GM15510 (cell line): ENCODE data around the gene SLN.

Source experiments
- POLR2A ChIP-seq: IDR thresholded peaks from 3 replicates; pipeline ENCODE4 v1.6.1; 2011; ENCODE audit warnings: borderline replicate concordance; ENCODE audit not compliant: insufficient read length; ENCODE audit errors: extremely low read depth

Gene SLN

DNA sequence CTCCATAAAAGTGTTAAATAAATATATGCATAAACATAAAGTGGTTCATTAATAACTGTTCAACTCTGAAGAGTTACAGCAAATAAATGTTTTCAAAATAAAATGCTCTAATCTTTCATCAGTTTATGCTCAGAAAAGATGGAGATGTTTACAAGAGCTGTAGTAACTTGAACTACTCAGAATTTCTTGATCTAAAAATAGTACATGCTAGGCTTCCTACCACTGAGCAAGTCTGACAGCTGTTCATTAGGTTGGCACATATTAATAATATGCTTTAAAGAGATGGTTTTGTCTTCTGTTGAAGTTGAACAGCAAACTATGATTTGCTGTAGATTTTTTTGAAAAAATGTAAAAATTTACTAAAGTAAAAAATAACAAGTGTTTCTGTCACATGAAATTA lies 10.8 kb upstream of the SLN start:
- no peak for TF ChIP-seq POLR2A

DNA sequence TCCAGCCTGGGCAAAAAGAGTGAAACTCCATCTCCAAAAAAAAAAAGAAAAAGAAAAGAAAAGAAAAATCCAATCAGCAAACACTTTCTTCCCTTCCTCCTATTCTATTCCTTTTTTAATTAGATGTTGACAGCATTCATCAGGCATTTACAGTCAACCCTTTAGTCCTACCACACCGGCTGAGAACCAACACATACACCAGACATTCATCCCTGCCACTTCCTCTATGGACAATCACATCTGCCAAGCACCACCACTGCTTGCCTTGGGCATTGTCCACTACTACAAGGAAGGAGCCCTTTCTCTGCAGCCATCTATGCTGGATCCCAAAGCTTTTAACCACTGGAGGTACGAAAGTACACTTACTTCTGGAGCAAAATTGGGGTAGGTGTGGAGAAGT lies 9.4 kb upstream of the SLN start:
- TF ChIP-seq POLR2A, result no peak

DNA sequence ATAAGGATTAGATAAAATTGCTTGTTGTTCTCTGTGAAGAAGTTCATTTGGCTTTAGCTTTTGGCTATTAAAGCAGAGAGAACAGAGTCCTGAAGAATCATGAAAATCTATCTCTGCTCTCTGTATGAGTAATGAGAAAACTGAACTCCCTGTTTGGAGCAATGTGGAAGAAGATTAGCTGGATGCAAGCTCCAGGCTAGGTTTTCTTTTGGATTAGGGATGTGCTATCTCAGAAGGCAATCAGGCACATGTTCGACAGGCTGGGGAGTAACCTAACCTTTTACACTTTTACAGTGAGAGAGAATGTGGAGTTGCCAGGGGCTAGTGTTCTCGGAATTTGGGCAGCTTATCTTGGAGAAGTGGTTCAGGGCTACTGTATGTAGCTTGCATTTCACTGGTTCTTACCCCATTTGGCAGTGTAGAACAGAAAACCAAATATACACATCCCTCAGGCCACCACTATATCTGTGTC lies 8.5 kb upstream of the SLN start:
- TF ChIP-seq POLR2A, result no peak

DNA sequence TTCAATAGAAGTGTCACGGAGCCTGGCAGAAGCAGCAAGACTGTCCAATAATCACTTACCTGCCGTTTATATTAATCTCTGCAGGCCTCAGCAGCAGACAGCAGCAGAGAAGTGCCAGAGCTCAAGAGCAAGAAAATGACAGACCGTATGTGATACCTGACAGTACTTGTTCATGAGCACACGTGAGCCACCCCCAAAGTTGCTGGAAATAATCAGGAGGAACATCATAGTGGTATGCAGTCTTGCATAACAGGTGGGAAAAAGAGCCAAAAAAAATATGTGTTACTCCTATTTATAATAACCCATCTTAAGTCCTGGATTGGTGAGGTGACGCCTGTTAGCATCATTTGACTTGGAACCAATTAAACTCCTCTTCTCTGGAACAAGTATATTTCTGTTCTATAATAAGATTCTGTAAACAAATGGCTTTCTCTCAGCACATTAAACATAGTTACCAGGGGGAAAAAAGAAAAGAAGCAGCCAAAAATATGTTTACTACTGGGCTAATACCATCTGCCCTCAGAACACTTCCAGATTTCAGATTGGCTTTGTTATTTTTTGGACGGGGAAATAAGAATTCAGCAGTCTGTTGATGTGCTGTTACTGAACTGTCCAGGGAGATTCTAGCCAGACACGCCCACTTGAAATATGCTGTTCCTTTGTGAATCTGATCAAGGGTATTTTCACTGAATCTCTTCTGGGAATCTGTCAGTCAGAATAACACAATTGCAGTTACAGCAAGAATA lies 7.9 kb upstream of the SLN start:
- TF ChIP-seq POLR2A, result no peak

DNA sequence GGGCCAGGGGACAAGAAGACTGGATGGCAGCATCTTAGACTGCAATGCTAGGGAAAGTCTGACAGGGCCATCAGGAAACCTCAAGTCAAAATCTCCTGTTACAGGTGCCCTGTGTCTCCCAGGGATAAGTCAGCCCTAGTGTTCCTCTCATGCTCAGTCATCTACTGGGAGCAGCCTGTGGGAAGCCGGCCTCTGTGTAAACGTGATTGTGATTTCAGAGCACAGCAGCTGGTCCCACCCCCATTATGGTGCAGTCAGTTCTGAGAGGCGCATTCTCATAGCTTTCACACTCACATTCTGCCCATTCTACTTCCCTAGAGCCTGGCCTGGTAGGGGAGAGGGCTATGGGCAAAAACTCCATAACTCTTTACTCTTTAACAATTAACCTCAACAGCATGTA lies 7.2 kb upstream of the SLN start:
- no peak for TF ChIP-seq POLR2A

DNA sequence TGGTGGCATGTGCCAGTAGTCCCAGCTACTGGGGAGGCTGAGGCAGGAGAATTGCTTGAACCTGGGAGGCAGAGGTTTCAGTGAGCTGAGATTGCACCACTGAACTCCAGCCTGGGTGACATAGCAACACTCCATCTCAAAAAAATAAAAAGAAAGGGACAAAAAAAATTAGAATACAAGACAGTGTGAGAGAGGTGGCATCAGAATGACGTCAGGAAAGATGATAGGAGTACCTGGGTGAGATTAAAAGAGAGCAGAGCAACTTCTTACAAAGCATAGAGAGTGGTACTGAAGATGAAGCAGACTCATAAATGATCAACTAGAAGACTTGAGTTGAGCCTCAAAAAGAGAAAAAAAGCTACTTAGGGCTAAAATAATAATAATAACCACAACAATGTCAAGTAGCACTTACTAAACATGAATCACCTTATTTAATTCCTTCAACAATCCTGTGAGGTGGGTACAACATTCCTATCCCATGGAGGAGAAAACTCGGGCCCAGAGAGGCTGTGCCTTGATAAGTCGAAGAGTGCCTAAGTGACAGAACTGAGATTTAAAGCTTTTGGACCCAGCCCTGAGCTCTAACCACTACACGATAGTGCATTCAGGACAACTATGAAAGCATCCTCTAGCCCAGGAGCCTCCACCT lies 5.2 kb upstream of the SLN start:
- no peak for TF ChIP-seq POLR2A

DNA sequence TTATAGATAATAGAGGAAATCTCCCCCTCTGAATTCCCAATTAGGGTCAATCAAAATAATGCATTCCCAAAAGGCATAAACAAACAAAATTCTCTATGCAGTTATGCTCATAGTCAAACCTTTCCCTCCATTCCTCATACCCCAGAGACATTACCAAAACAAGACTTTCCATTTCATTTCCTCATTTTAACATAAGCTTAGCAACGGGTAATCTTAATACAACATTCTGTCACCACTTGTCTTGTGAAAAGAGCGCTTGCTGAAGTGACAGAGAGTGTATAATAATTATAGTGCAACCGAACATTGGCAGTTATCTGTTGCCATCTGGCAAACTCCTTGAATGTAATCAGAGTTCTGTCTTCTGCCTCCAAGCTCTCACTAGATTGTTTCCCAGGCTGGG lies 1.2 kb upstream of the SLN start:
- TF ChIP-seq POLR2A, result no peak

DNA sequence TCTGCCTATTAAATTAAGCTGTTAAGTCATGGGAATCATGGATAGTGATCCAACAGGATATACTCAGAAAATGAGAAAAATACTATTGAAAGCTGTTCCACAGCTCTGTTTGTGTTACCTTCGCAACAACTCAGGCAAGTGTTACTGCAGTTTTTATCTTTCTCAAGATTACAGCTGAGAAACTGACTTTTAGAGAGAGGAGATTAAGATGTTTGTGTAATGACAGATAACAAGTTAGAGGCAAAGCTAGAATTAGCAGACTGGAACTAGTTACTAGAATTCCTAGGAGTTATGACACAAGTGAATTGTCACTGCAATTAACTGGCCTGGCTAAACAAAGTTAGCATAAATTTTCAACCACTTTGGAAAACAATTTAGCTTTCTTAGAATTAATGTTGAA lies 1.6 kb downstream of the SLN start:
- TF ChIP-seq POLR2A, result no peak

DNA sequence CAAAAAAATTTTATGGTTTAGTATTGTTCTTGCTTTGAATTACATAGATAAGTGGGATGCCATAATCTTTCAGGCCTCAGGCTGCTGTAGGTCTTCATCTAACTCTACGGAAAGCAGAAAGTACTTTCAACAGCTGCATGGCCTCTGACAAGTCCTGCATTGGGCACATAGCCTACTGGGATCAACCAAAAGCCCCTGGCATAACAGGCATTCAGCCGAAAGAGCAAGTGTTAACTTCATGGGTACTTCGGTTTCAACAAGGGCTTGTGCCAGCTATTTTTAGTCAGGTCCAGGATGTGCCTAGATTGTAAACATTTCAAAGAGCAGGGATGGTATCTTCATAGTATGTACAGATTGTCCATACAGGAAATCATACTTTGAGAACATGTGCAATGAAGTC lies 3.1 kb downstream of the SLN start:
- TF ChIP-seq POLR2A, result no peak

DNA sequence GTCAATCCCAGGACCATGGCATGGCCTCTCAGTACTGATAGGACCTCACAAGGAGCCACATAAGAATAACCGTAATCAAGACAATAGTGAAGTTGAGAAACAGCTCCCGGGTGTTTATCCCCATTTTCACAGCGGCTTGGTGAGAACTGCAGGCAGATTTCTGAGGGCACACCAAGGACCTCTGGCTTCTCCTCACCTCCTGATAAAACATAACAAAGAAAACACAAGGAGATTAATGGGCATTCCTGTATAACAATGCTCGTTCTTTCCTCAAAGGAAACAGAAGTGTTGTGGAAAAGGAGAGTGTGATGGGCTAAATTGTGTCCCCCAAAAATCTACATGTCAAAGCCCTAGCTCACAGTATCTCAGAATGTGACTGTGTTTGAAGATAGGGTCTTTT lies 4.0 kb downstream of the SLN start:
- no peak for TF ChIP-seq POLR2A

DNA sequence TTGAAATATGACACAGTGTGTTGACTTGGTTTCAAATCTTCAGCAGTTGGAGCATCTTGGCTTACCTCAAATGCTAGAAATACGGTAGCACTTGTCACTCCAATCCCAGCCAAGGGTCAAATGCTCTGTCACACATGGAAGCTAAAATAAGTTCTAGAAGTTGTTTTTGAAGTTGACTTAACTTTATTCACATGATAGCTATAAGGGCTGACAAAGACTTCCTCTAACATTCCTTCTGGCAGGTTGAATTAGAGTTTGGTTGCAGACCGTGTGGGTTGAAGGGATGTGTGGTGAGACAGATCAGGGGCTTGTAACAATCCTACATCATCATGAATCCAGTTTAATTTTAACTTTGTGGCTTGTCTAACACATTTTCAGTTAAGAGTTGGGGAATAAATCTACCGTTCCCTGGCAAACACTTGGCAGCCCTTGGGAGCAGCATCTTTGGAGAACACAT lies 4.6 kb downstream of the SLN start:
- no peak for TF ChIP-seq POLR2A

DNA sequence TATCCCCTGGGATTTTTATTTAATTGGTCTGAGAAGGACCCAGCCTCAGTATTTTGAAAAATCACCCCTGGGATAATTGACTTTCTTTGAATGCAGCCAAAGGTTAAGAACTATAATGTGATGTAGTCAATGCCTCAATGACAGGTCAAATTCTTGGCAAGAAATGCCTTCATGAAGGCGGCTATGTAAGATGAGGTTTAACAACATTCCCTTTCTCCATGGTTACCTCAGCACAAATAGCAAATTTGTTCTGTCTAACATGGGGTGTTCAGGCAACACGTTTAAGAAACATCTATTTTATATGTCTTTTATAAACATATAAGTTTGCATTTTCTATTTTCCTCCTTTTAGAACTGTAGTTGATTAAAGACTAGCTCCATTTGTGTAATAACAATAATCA lies 5.3 kb downstream of the SLN start:
- no peak for TF ChIP-seq POLR2A

DNA sequence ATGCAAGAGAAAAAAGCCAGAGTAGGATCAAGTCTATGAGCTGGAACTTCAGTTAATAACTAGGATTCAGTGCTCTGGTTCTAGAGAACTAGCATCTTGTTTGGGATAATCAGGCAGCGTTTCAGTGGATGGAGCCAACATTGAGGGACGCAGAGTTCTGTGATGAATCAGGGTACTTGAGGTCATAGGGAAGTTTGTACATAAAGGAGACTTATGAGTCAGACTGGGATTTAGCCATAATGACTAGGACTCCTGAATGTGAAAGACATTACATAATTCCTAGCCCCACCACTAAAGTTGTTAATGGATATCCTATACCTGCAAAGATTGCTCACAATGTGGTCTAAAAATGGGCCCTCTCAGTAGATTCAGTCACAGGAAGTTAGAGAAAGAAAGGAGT lies 6.8 kb downstream of the SLN start:
- TF ChIP-seq POLR2A, result no peak

DNA sequence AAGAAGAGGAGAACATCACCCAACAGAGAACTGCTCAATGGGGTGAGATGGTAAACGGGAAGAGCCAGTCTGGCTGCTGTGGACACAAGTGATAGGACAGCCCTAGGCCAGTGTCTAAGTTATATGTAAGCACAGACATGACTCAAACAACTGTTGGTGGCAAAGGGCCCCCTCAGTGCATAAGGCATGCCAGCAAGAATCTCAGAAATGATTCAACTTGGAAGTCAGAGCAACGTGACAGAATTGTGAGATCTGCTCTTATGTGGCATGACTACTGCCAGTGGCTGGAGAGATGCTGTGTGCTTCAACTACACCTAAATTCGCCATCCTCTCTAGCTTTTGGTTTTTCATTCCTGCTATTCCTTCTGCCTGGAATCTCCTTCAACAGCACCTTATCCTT lies 7.4 kb downstream of the SLN start:
- no peak for TF ChIP-seq POLR2A

DNA sequence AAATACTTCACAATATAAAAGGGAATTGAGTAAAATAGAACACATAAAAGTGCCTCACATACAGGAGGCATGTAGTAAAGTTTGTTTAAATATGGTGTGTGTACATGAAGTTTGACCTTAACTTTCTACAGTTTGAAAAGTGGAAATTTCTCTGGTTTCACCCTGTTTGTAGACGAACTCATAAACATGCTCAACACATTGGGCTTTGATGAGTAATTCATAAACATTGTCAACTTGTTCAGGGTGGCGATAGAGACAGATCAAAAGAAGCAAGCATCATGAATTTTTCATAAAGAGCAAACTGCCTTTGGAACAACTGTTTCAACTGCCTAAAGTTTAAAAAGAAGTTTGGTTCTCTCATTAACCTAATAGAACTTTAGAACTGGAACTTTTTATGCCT lies 9.1 kb downstream of the SLN start:
- no peak for TF ChIP-seq POLR2A

DNA sequence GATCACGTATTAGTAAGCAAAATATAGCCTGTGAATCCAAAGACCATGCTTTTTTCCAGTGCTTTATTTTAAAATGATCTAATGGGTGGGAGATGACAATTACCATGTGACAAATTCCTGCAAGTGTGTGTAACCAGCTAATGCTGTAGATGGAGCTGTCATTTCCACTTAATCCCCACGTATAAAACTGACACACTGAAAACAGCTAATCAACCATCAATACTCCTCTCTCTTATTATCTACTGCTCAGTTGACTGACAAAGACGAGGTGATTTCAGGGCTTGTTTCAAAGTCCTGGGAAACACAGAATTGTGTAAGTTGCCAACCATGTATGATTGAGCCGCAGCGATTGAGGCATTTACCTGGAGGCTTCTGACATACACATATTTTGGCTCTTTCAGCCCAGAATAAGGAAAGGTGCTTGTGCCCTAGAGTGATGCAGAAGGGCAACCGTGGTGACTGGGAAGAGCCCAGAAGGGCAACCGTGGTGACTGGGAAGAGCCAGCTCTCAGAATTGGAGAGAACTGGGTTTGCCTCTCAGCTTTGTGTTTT lies 9.7 kb downstream of the SLN start:
- no peak for TF ChIP-seq POLR2A
